GM18867 (cell line): ENCODE measurements around the gene TM6SF1.
"Not testable (repeated sequence)": the region's sequence is repeated elsewhere in the genome, so short reads cannot be mapped to it uniquely, and the experiment has no call there.

Experiments used
- ATAC-seq: cut with Tn5 transposase; IDR thresholded peaks from one replicate; pipeline ENCODE4 v1.9.1; 2021; ENCODE audit warnings: mild to moderate bottlenecking, moderate library complexity; ENCODE audit not compliant: unreplicated experiment

Gene TM6SF1

GRCh38 chr15:83087576-83087975, 19.9 kb upstream of the TM6SF1 start:
- no peak for ATAC-seq

- no peak for ATAC-seq
These were observed 18.6 kb upstream of the TM6SF1 start for GRCh38 chr15:83088876-83089275.

- ATAC-seq, result no peak
These were observed 17.0 kb upstream of the TM6SF1 start for GRCh38 chr15:83090465-83090864.

- not testable (repeated sequence) for ATAC-seq
These were observed 15.5 kb upstream of the TM6SF1 start for GRCh38 chr15:83091965-83092308.

GRCh38 chr15:83092309-83092976, 15.0 kb upstream of the TM6SF1 start:
- no peak for ATAC-seq

- no peak for ATAC-seq
These were observed 12.9 kb upstream of the TM6SF1 start for GRCh38 chr15:83094583-83094982.

- ATAC-seq, result no peak
These were observed 9.4 kb upstream of the TM6SF1 start for GRCh38 chr15:83098079-83098478.

- ATAC-seq, result no peak
These were observed 8.2 kb upstream of the TM6SF1 start for GRCh38 chr15:83099290-83099689.

GRCh38 chr15:83100097-83100646, 7.3 kb upstream of the TM6SF1 start:
- no peak for ATAC-seq

GRCh38 chr15:83102346-83102745, 5.1 kb upstream of the TM6SF1 start:
- ATAC-seq, result no peak

- ATAC-seq, result no peak
These were observed 3.3 kb upstream of the TM6SF1 start for GRCh38 chr15:83104141-83104540.

- no peak for ATAC-seq
These were observed 2.0 kb upstream of the TM6SF1 start for GRCh38 chr15:83105440-83105839.

- no peak for ATAC-seq
These were observed 366 bp downstream of the TM6SF1 start for GRCh38 chr15:83107841-83108181.

GRCh38 chr15:83108266-83109219, 1.1 kb downstream of the TM6SF1 start:
- ATAC-seq, result peak; percentile 59

GRCh38 chr15:83109532-83109931, 2.1 kb downstream of the TM6SF1 start:
- no peak for ATAC-seq

GRCh38 chr15:83110381-83110780, 2.9 kb downstream of the TM6SF1 start:
- ATAC-seq, result no peak

GRCh38 chr15:83111149-83111548, 3.7 kb downstream of the TM6SF1 start:
- no peak for ATAC-seq

GRCh38 chr15:83112233-83112955, 4.9 kb downstream of the TM6SF1 start:
- no peak for ATAC-seq

GRCh38 chr15:83112956-83113299, 5.5 kb downstream of the TM6SF1 start:
- no peak for ATAC-seq

GRCh38 chr15:83113881-83114674, 6.6 kb downstream of the TM6SF1 start:
- ATAC-seq, result no peak

- no peak for ATAC-seq
These were observed 7.4 kb downstream of the TM6SF1 start for GRCh38 chr15:83114856-83115255.
